Stimulated activated CD8-positive, alpha-beta memory T cell treated with anti-CD3 and anti-CD28 coated beads, Interleukin-7, amount 100 ng/mL, for 4 hours (primary cell): ENCODE measurements around the gene TTLL5.

Experiments
- DNase-seq, 2 donors: peaks; one replicate each; pipeline ENCODE4 v3.0.0-alpha.2; 2020; ENCODE audit warnings: low read depth in 2 of 2

The TTLL5 gene

DNA sequence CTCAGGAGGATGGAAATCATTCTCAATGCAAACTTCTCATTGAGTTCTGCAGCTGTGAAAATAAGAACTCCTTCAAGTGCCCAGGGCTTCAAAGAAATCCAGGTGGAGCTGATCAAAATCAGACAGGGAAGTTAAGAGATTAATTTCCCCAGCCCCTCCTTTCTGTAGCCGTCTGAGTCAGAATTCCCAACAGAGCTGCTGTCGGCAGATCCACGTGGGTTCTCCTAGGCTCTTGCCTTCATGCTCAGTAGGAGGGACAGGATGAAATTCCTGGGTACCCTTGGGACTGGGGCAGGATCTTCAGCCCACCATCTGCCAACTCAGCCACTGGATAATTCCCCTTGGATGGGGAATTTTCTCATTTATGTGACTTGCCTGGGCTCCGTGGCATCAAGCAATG lies 307.4 kb downstream of the TTLL5 start:
- DNase-seq, result no peak

GRCh38 chr14:75969126-75969525 lies 308.1 kb downstream of the TTLL5 start:
- DNase-seq, result no peak

DNA sequence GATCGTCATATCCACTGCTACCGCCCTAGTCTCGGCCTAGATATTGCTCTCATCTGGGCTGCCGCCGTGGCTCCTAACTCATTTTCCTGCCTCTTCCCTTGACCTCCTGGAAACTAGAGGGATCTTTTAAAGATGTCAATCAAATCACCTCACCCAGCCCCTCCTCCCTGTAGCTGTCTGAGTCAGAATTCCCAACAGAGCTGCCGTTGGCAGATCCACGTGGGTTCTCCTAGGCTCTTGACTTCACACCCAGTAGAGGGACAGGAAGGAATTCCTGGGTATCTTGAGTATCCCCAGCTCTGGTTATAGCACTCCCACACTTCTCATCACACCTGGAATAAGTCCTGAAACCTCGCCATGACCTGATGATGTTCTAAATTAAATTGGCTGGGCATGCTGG lies 308.8 kb downstream of the TTLL5 start:
- no peak for DNase-seq

DNA sequence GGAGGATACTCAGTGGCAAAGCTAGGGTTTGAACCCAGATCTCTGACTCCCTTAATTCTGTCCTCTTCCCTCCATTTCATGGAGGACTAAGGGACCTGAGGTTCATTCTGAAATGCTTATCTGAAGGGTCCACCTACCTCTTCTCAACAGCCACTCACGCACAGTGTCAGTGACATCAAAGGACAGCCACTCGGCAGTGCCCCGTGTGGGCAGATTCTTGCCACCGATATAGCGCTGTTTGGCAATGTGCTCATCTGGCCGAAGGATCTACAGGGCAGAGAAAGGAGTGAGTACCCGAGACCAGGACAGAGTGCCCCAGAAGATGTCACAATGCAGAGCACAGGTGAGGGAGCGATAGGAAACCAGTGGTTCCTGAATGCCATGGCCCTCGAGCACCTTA lies 309.9 kb downstream of the TTLL5 start:
- DNase-seq, result no peak

DNA sequence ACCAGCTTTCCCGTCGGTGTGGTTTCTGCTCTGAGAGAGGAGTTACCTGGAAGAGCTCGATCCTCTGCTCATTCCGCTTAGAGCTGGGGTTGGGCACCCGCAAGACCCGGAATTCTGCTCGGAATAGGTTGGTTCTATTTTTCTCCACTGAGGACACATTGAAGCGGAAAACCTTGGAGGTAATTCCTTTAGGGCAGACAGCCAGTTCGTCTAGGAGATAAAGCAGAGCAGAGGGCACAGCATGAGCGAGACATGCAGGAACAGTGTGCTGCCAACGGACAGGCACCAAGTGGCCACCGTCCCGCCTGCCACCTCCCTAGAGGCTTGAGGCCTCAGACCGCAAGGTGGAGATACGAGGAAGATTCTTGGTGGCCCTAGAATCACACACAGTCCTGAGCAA lies 310.5 kb downstream of the TTLL5 start:
- DNase-seq, result no peak

DNA sequence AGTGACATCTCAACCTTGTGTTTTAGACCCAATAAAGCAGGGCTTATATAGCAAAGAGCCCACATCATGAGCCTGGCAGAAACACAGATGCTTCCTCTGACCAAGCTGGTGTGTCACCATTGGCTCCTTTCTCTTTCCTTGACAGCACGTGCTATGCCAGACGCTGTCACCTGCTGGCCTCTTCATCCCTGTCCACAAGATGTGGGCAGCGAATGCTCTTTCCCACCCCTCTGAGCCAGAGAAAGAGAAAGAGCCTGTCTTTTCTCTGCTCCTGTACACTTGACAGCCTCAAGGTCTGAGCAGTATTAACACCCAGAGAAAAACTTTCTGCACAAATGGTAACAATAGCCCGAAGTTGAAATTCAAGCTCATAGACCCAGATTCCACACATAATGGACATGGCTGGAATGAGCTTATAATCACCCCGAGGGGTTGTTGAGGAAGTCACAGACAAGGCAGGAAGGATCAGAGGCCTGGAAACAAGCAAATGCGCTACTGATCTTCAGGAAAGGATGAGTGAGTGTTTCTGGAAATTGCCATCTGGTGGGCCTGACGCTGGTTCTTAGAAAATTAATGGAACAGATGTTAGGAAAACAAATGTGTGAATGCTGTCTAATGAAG lies 311.9 kb downstream of the TTLL5 start:
- DNase-seq, result no peak

DNA sequence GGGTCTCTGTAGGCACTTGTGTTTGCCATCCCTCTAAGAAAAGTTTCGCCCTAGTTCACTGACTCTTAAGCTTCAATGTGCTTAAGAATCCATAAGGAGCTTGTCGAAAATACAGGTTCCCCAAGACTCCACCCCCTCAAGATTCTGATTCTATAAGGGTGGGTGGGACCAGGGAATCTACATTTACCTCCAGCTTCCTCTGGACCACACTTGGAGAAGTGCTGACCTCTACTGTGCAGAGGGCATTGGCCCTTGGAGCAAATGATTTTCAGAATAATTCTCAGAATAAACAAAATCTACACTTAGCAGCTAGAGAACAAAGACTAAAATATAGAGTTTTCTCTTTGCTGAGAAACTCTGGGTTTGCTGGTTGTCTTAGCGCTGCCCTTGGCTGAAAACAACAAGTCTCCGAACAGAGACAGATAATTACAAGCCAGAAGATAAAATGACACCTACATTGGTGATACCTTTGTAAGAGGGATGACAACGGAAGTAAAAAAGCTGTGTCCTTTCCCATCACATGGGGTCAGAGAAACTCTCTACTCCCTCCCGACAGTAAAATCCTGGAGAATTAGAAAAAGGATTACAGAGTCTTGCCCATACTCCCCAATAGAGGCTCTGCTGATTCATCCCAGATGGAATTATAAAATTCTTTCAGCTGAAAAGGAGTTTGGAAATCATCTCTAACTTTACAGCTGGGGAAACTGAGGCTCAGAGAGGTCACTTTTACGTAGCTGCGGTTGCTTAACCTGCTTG lies 316.0 kb downstream of the TTLL5 start:
- no peak for DNase-seq

DNA sequence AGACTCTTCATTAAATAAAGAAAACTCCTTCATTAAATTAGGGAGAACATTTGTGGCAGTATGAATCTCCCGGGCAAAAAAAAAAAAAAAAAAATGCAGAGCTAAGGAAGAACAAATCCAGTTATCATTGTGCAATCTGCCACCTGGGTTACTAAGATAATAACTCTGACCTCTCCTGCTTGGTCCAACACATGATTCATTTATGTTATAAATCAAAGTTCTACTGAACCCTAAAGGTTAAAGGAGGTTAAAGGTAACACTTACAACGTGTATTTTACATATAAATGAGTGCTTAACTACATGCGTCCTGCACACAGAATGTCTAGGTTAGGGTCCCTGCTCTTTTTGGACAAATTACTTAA lies 316.5 kb downstream of the TTLL5 start:
- DNase-seq, result no peak

DNA sequence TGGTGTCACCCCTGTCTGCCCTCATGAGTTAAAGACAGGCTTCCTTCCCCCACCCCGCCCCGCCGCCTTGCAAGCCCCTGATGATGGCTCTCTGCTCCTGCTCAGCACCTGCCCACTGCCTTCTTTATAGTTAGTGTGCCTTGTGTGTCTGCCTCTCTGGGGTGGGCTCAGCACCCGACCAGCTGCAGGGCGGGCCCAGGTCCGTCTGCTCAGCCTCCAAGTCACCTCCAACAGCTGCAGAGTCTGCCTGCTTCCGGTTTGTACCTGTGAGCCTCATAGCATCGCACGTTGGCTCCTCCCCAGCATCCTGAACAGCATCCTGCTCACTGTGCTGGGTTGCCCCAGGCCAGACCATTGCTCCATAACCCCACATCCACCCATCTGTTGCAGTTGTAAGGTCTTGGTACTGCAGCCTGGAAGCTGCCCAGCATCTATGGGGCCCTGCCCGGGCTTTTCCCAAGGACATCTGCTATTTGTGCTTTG lies 317.2 kb downstream of the TTLL5 start:
- no peak for DNase-seq

DNA sequence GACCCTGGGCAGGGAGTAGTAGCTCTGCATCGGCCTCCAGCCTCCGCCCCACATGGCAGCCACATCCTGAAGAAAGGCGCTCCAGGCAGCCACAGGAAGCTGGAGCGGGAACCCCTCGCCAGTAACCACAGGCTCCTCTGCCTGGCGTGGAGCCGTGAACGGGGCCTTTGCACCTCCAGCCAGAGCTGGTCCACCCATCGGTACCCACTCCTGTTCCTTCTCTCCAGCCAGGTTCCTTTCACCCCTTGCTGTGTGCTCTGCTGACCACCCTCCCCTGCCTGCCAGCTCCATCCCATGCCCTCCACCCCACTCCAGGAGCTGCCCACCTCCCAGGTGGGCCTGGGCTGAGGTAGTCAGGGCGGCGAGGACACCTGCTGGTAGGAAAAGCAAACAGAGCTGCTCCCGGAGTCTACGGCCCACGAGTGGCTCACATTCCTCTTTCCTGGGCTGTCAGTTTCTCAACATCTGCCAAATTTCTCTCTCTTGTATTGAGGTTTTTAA lies 318.1 kb downstream of the TTLL5 start:
- DNase-seq, result no peak

GRCh38 chr14:75979648-75980565 lies 318.9 kb downstream of the TTLL5 start:
- DNase-seq, result no peak

- DNase-seq, result no peak
Observed at GRCh38 chr14:75980856-75981255, 319.8 kb downstream of the TTLL5 start.

GRCh38 chr14:75981426-75982265 lies 320.6 kb downstream of the TTLL5 start, which contains the start of gene TGFB3:
Gene TGFB3 (minus strand): TSS chr14:75981995. CDS start chr14:75980893, 1,102 bp downstream.
- peak; percentile 40 to 44 for DNase-seq

DNA sequence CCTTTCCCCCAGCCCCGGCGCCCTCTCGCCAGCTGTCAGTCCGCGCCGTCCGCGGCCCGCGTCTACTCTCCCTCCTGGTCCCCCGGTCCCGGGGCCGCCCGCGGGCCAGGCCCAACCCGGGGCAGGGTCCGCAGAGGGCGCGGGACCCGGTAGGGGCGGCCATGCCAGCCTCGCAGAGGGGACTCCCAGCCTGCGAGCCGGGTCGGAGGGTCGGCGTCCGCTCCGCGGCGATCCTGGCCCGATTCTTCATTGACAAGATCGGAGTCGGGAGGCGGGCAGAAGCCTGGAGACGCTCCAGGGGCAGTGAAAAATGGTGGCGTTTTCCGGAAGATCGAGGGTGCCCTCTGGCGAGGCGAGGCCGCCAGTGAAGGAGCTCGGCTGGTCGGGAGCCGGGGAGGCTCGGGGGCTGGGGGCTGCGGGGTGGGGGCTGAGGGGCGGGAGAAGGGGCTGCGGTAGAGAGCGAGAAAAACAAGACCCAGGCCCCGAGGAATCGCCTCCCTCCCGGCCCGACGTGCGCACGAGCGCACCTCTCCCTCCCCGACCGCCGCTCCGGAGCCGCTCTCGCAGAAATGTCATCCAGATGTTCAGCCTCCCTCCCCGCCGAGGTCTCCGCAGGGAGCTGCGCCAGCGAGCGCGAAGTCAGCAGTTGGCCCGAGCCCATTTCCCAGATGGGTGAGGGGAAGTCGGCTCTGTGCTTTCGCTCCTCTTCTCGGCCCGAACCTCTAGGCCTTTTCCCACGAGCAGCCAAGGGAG lies 321.4 kb downstream of the TTLL5 start:
- DNase-seq, result peak; percentile 52 to 62

DNA sequence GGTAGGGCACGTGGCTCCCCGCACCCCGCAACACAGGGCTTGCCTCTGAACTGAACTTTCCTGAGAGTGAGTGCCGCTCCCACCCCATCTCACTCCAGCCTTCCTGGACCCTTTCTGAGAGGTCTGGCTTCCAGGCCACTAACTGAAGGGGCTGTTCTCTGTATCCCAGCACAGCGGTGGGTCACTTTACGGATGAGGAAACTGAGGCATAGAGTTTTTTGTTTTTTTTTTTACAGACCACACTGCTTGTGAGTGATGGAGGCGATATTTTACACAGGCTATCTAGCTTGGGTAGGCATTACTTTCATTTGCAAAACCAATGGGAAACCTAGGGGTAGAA lies 321.9 kb downstream of the TTLL5 start:
- no peak for DNase-seq

DNA sequence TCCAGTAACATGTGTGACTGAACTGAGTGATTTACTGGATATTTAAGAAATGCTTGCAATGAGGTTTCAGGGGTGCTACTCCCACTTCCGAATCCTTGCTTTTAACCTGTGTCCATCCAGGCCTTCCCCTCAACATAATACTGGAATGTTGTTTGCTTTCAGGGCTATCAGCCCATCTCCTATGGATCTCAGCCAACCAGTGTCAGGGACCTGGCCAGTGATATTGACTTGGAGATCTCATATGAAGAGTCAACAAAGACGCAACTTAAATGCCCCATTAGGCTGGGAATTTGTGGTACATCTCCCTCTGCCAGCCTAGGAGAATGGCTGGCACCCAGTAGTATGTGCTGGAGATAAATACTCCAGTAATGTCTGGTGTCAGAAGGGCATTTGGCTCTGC lies 323.6 kb downstream of the TTLL5 start:
- no peak for DNase-seq

- peak; percentile 86 to 88 for DNase-seq
Observed at GRCh38 chr14:75985618-75986438, 324.8 kb downstream of the TTLL5 start, which contains the start of gene IFT43. Gene IFT43 (plus strand): TSS chr14:75985763. CDS start chr14:75985787, 24 bp downstream.

DNA sequence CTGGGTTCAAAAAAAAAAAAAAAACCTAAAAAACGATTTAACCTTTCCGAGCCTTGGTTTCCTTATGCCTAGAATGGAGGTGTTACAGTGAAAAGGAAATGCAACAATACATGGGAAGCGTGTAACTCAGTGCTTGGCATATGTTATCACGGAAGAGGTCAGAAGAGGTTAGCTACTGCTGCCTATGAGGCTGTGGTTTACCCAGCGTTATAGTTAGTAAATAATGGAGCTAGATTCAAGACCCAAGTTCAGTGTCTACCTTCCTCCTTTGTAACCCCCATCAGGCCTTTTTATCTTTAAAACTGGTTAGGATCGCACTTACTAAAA lies 325.4 kb downstream of the TTLL5 start:
- DNase-seq, result no peak

GRCh38 chr14:75987201-75987970 lies 326.3 kb downstream of the TTLL5 start:
- DNase-seq, result no peak
